CD4-positive, alpha-beta T cell treated with Interleukin-2 at 100 ng/mL for 4 hours (primary cell): Measurements from ENCODE around the gene CDH18.
"Not testable (repeated sequence)": the region's sequence is repeated elsewhere in the genome, so short reads cannot be mapped to it uniquely, and the experiment has no call there.

Source experiments
- DNase-seq: peaks from one replicate; pipeline ENCODE4 v3.0.0-alpha.2; 2020; ENCODE audit warnings: low spot score

Gene CDH18

DNA sequence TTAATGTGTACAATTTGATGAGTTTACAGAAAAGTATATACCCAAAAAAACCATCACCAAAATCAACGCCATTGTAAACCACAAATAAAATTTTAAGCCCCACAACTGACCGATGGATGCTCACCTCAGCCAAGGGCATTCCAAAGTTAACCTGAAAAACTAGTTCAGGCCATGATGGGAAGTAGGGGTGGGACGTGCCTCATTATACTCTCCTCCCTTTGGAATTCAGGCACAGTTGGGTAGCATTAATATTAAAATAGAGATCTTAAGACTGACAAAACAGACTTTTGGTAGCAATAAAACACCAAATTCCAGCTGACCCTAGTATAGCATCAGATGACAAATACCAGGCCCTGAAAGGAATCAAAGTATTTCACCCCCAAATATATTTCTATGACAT is 129.0 kb downstream of the CDH18 start:
- no peak for DNase-seq

DNA sequence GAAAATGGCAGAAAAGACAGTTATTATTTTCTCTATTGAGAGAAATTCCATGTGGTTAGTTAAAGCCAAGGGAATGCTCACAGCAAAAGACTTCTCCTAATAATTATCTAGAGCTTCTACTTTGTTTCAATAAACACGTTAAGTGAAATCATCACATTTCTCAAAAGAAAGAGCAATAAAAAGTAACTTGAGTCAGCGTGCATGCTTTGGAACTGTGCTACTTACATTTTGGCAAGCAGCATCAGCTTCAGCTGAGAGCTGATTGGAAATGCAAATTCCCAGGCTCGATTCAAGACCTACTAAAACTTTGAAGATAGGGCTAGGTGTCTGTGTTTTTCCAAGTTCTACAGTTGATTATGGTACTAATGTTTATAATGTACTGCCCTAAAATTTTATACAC is 132.1 kb downstream of the CDH18 start:
- no peak for DNase-seq

DNA sequence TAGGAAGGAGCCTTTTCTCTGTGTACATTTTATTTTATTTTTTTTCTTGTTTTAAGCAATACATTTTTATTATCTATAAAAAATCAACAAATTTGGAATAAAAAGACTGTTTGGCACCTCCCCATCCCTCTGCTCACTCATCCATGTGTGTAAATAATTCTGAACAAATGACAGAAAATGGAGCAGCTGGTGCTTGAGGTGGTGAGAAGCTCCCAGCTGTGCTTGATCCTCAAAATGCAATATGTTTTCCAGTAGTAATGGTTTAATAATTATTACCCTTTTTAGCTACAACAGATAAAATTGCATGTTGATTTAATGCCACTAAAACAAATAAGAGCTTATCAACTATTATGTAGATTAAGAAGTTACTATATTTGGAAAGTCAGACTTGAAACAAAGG is 132.5 kb downstream of the CDH18 start:
- DNase-seq = no peak

DNA sequence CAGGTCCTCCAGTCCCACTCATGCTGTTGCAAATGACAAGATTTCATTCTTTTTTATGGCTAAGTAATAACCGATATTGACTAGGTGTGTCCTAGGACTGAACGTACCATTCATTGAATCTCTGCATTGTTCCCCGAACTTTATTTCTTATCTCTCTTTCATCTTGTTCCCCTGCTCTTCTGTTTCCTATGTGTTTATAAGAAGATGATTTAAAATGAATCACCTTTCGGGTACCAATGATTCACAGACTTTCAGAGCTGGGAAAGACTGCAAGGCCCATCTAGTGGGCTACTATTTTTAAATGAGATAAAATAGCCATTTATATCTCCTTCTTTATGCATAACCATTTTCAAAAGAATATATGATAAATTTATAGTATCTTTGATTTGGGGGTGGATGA is 133.0 kb downstream of the CDH18 start:
- DNase-seq = no peak

DNA sequence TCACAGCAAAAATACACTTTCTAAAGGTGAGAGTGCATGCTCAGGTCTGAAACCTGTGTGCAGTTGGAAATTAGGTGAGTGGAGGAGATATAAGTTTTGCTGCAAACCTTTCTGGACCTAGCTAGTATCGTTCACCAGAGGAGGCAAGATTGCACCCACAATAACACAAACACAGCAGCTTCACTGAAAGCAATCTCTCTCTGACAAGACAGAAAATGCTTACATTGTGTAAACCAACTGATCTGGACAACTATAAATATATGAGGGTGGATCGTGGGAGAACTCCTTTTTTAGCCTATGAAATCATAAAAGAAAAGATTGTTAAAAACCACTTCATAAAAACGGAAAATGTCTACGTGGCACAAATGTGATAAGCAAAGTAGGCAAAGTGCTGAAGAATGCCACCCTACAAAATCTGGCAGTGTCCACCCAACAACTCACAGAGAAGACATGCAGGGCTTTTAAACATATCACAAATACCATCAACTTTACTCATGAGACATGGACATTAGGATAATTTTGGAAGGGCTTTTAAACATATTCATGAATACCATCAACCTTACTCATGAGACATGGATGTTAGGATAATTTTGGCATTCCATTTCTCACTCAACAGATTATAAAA is 134.3 kb downstream of the CDH18 start:
- no peak for DNase-seq

DNA sequence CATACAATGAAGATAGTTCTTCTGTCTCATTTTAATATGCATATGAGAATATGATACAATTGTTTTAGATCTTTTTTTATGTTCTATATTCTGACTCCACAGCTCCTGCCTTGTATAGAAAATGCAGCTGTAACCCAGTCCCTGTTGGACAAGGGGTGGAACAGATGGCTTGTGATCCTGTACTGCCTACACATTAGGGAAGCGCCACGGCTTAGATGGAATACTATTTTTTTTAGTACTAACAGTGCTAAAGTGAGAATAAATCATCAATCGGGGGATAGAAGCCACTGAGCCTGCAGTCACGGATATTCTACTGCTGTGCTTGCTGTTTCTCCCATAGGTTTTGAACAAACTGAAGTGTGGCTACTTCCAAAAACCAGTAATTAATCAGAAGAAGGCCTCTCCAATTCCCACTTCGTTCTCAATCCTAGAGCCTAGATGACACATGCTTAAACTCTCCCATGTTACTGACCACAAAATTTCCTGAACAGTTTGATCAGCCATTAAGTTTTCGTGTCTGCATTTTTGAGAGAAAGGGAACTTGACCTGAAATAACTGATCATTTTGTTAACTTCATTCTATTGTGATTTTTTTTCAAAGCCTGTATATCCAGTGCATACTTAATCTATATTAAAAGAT is 150.3 kb downstream of the CDH18 start:
- DNase-seq = no peak

DNA sequence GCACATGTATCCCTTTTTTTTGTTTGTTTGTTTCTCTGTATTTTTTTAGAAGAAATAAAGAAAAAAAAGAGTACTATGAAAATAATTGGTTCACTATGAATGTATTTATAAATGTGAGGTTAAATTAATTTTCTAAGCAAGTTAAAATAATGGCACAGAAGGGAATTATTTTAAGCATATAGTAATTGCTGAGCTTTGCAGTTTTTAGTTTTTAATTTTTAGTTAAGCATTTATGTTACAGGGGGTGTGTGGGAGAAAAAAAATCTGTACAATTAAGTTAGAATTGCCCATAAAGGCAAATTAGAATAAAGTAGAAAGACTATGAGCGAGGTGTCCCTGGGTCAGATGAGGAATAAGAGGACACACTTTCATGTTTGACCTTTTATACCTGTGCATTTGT is 152.6 kb downstream of the CDH18 start:
- DNase-seq = no peak

DNA sequence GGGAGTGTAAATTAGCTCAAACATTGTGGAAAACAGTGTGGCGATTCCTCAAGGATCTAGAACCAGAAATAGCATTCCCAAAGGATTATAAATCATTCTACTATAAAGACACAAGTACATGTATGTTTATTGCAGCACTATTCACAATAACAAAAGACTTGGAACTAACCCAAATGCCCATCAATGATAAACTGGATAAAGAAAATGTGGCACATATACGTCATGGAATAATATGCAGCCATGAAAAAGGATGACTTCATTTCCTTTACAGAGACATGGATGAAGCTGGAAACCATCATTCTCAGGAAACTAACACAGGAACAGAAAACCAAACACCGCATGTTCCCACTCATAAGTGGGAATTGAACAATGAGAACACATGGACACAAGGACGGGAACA is 175.3 kb downstream of the CDH18 start:
- not testable (repeated sequence) for DNase-seq

DNA sequence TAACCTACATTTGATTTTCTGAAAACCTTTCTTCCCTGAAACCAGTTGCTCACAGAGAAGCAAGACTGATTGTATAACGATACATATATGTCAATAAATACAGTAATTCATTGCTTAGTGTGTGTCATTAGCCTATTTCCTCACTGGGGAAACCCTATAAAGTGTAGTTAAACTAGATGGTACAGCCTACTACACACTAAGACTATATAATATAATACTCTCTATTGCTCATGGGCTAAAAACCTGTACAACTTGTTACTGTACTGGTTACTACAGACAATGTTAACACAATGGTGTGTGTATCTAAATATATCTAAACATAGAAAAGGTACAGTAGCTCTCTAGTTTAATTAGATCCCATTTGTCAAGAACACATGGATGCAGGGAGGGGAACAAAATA is 181.2 kb downstream of the CDH18 start:
- DNase-seq = no peak

DNA sequence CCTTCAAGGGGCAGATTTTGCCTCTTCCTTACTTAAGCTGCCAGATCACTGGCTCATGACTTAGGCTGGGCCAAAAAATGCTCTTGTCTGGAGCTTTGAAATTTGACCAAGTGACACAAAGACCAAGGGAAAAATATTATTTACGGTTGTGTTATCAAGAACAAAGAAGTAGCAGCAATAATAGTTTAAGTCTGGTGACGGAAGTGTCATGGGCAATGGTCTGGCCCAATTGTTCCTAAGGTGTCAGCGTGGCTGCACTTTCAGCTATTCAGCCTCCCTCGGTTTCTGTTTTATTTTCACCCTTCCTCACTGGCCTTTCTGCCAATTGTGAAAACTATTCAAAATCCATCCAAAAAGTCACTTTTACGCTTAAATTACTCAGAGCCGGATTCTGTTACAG is 185.3 kb downstream of the CDH18 start:
- no peak for DNase-seq

DNA sequence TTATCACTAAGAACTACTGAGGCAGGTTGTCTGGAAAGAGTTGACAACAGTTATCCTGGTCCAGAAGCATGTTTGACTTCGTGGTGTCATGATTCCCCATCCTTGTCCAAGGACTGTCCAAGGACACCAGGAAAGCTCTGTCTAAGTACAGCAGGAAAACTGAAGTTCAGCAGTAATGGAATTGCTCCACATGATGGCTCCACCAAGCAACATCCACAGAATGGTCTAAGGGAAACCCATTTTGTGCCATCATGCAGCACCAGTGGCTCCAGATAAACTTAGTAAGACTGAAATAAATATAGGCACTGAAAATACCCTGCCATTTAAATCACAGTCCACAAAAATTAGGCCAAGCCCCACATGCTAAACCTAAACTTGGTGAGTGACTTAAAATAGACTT is 192.8 kb downstream of the CDH18 start:
- DNase-seq = no peak

DNA sequence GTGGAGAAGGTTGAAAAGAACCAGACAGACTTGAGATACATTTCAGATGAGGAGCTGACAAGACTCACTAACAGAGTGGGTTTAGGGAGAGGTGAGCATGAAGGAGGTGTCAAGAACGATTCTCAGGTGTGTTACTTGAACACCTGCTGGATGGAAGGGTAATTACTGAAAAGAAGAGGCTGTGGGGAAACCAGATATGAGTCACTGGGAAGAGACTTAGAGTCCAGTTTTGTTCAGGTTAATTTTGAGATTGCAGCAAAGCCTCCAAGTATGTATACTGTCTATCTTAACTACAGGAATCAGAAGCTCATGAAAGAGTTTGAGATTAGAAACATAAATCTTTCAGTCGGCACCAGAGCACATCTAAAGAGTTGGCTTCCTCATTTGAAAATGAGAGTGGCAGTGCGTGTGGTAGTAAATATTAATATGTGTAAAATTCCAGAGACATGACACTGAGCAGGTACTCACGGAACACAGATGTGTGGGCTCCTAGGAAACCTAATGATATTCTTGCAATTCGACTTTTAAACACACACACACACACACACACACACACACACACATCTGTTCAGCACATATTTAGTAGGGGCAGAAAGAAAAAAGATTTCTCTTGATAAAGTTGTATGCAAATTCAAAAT is 197.1 kb downstream of the CDH18 start:
- no peak for DNase-seq

DNA sequence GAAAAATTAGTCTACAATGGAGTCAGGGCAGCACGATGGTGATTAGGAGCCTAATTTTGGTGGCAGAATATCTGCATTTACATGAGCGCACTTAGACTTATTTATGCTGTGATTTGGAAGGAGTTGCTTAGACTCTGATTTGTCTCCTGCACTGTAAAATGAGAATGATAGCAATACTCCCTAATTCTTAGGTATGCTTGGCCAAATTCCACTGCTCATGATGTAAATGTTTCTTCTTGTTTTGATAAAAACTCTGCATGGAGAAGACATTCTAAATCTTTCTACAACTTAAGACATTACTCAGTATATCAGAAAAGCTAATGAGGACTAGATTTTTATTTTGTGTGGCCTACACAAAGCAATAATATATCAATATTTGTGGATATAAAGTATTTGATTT is 205.4 kb downstream of the CDH18 start:
- no peak for DNase-seq

DNA sequence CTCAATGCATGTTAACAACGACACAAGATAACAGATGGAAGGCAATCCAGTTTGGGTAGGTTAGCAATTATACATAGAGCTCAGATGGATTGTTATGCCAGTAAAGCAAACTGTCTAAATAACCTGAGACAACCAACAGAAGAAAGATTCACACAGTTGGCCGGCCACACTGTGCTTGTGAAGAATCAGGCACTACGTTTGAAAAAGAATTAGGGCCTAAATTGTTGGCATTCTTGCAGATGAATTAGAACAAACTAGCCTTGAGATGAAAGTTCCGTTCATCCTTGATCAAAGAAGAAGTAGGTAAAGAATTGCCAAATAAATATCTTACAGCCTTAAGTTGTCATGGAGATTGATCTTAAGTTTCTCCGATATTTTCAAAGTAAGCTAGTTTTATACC is 210.6 kb downstream of the CDH18 start:
- no peak for DNase-seq

DNA sequence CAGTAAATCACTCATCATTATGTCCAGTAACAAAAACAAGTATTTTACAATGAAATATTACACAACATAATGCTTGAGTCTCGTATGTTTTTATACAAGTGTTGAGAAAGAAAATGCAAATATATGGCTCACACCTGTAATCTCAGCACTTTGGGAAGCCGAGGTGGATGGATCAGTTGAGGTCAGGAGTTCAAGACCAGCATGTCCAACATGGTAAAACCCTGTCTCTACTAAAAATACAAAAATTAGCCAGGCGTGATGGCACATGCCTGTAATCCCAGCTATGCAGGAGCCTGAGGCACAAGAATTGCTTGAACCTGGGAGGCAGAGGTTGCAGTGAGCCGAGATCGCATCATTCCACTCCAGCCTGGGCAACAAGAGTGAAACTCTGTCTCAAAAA is 211.1 kb downstream of the CDH18 start:
- DNase-seq = not testable (repeated sequence)

DNA sequence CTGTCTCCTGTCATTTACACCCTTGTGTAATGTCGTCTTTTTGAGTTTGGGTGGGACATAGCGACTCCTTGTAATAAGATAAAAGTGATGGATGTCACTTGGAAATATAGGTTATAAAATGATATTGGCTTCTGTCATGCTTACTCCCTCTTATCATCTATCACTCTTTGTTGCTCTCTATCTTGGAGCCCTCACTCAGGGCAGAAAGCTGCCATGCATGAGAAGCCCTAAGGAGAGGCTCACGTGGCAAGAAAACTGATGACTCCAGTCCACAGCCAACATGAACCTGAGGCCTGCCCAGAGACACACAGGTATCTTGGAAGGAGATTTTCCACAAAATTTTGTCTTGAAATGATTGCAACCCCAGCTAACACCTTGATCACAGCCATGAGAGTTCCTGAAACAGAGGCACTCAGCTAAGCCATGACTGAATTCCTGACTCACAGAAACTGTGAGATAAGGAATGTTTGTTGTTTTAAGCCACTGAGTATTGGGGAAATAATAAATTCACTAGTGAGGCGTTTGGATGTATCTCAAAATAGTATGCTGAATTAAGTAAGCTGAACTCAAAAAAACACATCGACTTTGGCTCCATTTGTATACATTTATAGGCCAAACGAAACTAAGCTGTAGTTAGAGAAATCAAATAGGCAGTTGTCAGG is 216.7 kb downstream of the CDH18 start:
- no peak for DNase-seq

DNA sequence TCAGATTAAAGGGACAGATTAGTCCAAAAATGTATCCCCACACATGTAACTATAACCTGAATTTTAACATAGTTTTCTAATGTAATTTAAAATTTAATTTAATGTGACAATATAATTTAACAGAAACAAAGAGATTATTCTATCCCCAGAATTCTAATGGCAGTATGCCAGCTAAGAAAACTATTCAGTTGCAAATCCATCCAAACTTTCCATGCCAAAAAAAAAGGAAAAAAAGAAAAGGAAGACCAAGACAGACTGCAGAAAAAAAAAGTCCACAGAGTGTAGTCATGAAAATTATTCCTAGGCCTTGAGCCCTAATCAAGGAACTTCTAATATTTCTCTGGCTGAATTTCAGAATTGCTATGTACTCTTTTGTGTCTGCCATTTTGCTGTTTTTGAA is 217.6 kb downstream of the CDH18 start:
- DNase-seq = no peak

DNA sequence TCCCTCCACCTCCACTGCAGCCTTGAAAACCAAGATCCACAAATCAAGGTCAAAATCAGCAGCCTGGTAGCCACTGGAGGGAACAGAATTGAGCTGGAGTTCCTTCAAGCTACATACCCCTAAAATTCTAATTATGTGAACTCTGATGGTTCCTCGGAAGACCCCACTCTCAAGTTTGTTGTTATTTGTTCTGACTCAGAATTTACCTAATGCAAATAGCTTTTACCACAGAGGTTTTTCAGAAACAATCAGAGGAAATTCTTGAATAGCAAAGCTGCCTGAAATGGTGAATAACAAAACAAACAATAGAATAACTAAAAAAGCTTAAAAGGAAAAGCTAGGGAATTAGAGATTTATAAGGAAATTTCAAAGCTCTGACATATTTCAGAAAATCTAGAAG is 220.0 kb downstream of the CDH18 start:
- DNase-seq = no peak

DNA sequence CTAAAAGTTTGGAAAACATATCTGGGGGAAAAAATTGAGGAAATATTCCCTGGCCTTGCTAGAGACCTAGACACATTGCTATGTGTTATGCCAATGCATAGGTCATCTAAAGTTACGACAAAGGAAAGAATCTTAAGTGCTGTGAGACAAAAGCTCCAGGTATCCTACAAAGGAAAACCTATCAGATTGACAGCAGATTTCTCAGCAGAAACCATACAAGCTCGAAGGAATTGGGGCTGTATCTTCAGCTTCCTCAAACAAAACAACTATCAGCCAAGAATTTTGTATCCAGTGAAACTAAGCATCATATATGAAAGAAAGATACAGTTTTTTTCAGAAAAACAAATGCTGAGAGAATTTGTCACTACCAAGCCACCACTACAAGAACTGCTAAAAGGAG is 234.4 kb downstream of the CDH18 start:
- no peak for DNase-seq

DNA sequence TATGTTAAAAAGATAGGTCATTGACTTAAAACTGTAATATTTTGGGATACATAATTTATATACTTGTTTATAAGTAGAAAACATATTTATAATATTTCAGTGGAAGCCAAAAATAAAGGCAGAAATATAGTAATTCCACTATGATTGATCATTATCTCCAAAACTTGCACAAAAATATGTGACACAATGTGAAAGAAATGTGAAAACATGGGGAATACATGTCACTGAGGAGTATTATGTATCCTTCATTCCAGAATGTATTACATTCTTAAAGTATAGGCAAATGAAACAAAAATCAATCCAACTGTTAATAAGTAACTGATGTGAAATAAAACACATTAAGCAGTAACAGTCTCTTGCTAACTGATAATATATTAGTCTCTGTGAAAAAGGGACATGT is 236.7 kb downstream of the CDH18 start:
- DNase-seq = no peak

DNA sequence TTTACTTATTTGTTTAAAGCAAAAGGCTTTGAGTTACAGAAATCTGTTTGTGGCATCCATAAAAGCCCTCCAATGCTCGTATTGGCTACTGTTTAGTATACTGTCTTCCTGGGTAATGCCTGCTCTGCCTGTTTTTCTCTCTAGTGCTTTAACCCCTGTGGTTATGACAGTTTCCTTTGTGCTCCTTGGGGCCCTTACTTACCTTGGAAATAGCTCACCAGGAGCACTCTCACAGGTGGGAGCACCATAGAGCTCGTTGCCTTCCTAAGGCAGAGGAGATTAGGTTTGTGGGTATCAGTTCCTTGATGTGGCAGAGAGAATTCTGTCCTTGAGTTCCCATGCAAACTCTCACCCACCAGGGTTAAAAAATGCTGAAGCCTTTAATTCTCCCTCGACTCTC is 242.8 kb downstream of the CDH18 start:
- no peak for DNase-seq

DNA sequence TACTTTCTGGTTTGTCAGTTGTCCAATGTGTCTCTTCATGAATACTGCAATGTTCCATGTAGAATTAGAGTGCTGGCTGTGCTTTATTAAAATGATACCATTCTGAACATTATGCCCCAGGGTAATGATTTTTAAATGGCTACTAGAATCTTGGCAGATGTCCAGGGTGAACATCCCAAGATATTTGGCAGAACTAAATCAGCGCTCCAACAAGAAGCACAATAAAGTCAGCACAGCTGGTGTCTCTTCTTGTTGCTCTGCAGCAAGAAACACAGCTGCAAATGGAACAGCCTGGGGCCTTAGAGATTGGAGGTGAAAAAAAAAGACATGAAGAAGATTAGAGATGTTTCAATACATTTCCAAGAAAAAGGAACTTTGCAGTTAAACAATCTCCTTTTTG is 248.3 kb downstream of the CDH18 start:
- no peak for DNase-seq

DNA sequence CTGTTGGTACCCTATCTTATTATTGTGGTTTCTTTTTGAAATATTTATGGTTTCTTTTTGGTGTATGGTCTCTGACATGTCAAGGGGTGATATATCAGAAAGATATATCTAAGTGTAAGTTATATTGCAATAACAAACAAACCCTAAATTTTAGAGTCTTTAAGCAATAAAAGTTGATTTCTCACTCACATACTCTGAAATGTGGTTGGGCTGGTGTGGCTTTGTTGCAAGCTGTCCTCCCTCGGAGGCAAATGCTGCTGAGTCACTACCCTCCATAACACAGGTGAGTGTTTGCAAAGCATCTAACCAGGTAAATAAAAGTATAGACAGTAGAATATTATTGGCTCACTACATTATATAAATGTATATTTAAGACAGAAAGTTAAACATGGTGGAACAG is 253.2 kb downstream of the CDH18 start:
- no peak for DNase-seq
